Panc1 (cell line): ENCODE measurements around the gene OSBPL10. TPM values are rescaled to one million over a fixed set of nuclear protein-coding genes. Genes with fewer than 3 reads are reported as not detected.

Experiments
- ATAC-seq: fragments of 200-7000 bp; cut with Tn5 transposase; 2 replicates; pipeline ENCODE4 v1.9.1; 2020; ENCODE audit warnings: mild to moderate bottlenecking, moderate library complexity
- BruUV-seq: library from RNA; stranded (reverse); fragments of 400-500 nt; replicated peaks from 2 replicates; lab custom pipeline; 2021; lab: Mats Ljungman, UMichigan
- CTCF ChIA-PET: fragments of 300-600 bp; sonication (Branson Sonifier 250); formaldehyde crosslinking; loops from one replicate; lab custom pipeline; 2022; ENCODE audit warnings: antibody characterized with exemption; lab: Charles Lee
- POLR2A ChIA-PET: fragments of 300-600 bp; sonication (Branson Sonifier 250); formaldehyde crosslinking; loops from one replicate; lab custom pipeline; 2022; ENCODE audit warnings: antibody characterized with exemption; lab: Charles Lee
- DNase-seq: peaks from one replicate; pipeline ENCODE4 v3.0.0-alpha.2; 2010; ENCODE audit warnings: low read depth, low spot score
- H3K27ac ChIP-seq: 2 replicates; pipeline ENCODE4 v1.5.1; 2011; ENCODE audit warnings: mild to moderate bottlenecking, low read length, inconsistent platforms
- H3K27me3 ChIP-seq: fragments of 200-500 bp; sonication (Bioruptor generic); 2 replicates; pipeline ENCODE4 v1.6.0; 2014; ENCODE audit warnings: low read length, inconsistent platforms; ENCODE audit not compliant: control insufficient read depth, insufficient read depth
- H3K36me3 ChIP-seq: fragments of 200-500 bp; sonication (Bioruptor generic); 2 replicates; pipeline ENCODE4 v1.5.1; 2014; ENCODE audit warnings: inconsistent platforms, mild to moderate bottlenecking, low read length, moderate library complexity; ENCODE audit not compliant: control insufficient read depth, insufficient read depth
- H3K4me1 ChIP-seq: 2 replicates; pipeline ENCODE4 v1.5.1; 2011; ENCODE audit warnings: inconsistent platforms, mild to moderate bottlenecking, low read length, moderate library complexity; ENCODE audit not compliant: control insufficient read depth, insufficient read depth
- H3K4me3 ChIP-seq, 2 experiments: 2 replicates each; pipeline ENCODE4 v1.5.1; 2011 to 2012; ENCODE audit warnings: low read depth in 2 of 2, low read length in 2 of 2, mild to moderate bottlenecking in 2 of 2, inconsistent platforms in 1 of 2, moderate library complexity in 1 of 2
- H3K9me3 ChIP-seq: fragments of 200-500 bp; sonication (Bioruptor generic); 2 replicates; pipeline ENCODE4 v1.5.1; 2014; ENCODE audit warnings: low read depth, mild to moderate bottlenecking, inconsistent platforms, low read length, moderate library complexity; ENCODE audit not compliant: control insufficient read depth, insufficient read depth
- CTCF ChIP-seq: fragments of 450-650 bp; IDR thresholded peaks from 2 replicates; pipeline ENCODE4 v1.5.1; 2017; ENCODE audit warnings: mild to moderate bottlenecking
- POLR2AphosphoS5 ChIP-seq: IDR thresholded peaks from 2 replicates; pipeline ENCODE4 v1.6.1; 2012; ENCODE audit warnings: mild to moderate bottlenecking, low read depth, low read length, moderate library complexity
- REST ChIP-seq, 2 experiments: IDR thresholded peaks; 2 replicates each; pipeline ENCODE4 v1.6.1; 2011 to 2012; ENCODE audit warnings: low read depth in 2 of 2, control low read depth in 1 of 2, low read length in 1 of 2, mild to moderate bottlenecking in 1 of 2, moderate library complexity in 1 of 2; ENCODE audit not compliant: insufficient read depth in 1 of 2
- SIN3A ChIP-seq: IDR thresholded peaks from 2 replicates; pipeline ENCODE4 v1.6.1; 2012; ENCODE audit warnings: low read depth, mild to moderate bottlenecking, low read length, moderate library complexity, borderline replicate concordance; ENCODE audit not compliant: insufficient read depth
- TCF7L2 ChIP-seq: IDR thresholded peaks from 2 replicates; pipeline ENCODE4 v1.6.1; 2011; ENCODE audit warnings: mild to moderate bottlenecking, low read depth, low read length, inconsistent platforms
- in situ Hi-C: cut with HindIII; loops from 2 replicates; pipeline ENCODE4 v1.10.0; 2016; ENCODE audit warnings: low sequenced_read_pairs, low pct_unique_long_range_greater_than_20kb
- intact Hi-C: fragments of 100-400 bp; cut with micrococcal nuclease; formaldehyde crosslinking; loops from one replicate; pipeline ENCODE4 v1.10.0; 2022; ENCODE audit not compliant: unreplicated experiment
- total RNA-seq: library from RNA; stranded (reverse); gene quantifications from one replicate; pipeline ENCODE4 v1.2.1, GENCODE V29; 2021; ENCODE audit not compliant: unreplicated experiment

Gene OSBPL10
- total RNA-seq, 1 experiment from 2014 or later = 88.1 TPM

- ChIA-PET POLR2A (no interaction called here), CTCF (no interaction called here)
- no peak for ATAC-seq
- DNase-seq = no peak
- intact Hi-C loops = no loop called here
- BruUV-seq = no TSS peak
- no peaks in the 10 kb centered on the region for H3K27me3 ChIP-seq
- no peak overlapping the region for H3K27ac ChIP-seq
- TF ChIP-seq SIN3A (no peak), TCF7L2 (no peak), CTCF (no peak), REST (IDR thresholded peaks at IDR 0.05; ENCODE audit: insufficient read depth in 1 of 2, low read depth in 2 of 2, low read length in 1 of 2) (no peak), POLR2AphosphoS5 (no peak)
- H3K4me3 ChIP-seq = no peak overlapping the region
- in situ Hi-C loops = no loop called here
- no peaks in the 10 kb centered on the region for H3K9me3 ChIP-seq
- no peaks in the 10 kb centered on the region; the same call in 1 of the 2 replicates for H3K36me3 ChIP-seq
- H3K4me1 ChIP-seq = no peaks in the 10 kb centered on the region
Measured at GRCh38 chr3:31772272-31772671, 208.8 kb downstream of the OSBPL10 start.

GRCh38 chr3:31770822-31771326, 210.2 kb downstream of the OSBPL10 start:
- intact Hi-C loops (no loop called here), in situ Hi-C loops (no loop called here)
- DNase-seq (no peak), ATAC-seq (no peak)
- Histone ChIP-seq H3K27ac (no peak overlapping the region), H3K36me3 (no peaks in the 10 kb centered on the region; the same call in 1 of the 2 replicates), H3K9me3 (no peaks in the 10 kb centered on the region), H3K4me1 (no peaks in the 10 kb centered on the region), H3K27me3 (no peaks in the 10 kb centered on the region), H3K4me3 (no peak overlapping the region)
- TF ChIP-seq TCF7L2 = no peak
- TF ChIP-seq POLR2AphosphoS5 = no peak
- no peak for TF ChIP-seq REST (IDR thresholded peaks at IDR 0.05; ENCODE audit: insufficient read depth in 1 of 2, low read depth in 2 of 2, low read length in 1 of 2)
- no peak for TF ChIP-seq CTCF
- TF ChIP-seq SIN3A = no peak
- no TSS peak for BruUV-seq
- ChIA-PET CTCF (no interaction called here), POLR2A (no interaction called here)
